Bronchial epithelial cell (primary cell): ENCODE measurements around the gene KANSL1L. TPM values are rescaled to one million over a fixed set of nuclear protein-coding genes. Genes with fewer than 3 reads are reported as not detected.
A peak's percentile ranks its signal among the peaks of the same experiment; 100 is the strongest.

Source experiments
- DNase-seq: peaks from one replicate; pipeline ENCODE4 v3.0.0-alpha.2; 2010; ENCODE audit warnings: low read depth
- FAIRE-seq: peaks from 2 replicates; lab custom pipeline; 2011; peaks lifted over from hg19 to GRCh38; lab: Jason Lieb, UNC
- H3K27me3 ChIP-seq: 2 replicates; pipeline ENCODE4 v1.5.1; 2011; ENCODE audit warnings: low read length; ENCODE audit not compliant: control insufficient read depth, insufficient read depth
- H3K36me3 ChIP-seq: 2 replicates; pipeline ENCODE4 v1.5.1; 2011; ENCODE audit warnings: low read length; ENCODE audit not compliant: control insufficient read depth, insufficient read depth
- H3K4me3 ChIP-seq: 2 replicates; pipeline ENCODE4 v1.5.1; 2011; ENCODE audit warnings: mild to moderate bottlenecking, low read depth, low read length, control low read depth
- CTCF ChIP-seq: IDR thresholded peaks from 2 replicates; pipeline ENCODE4 v1.5.1; 2011; ENCODE audit warnings: mild to moderate bottlenecking, moderate library complexity, low read length, control low read depth, inconsistent platforms; ENCODE audit not compliant: insufficient read depth, severe bottlenecking
- total RNA-seq: library from RNA; depleted of rRNA; stranded (reverse); fragments of >200 nt; gene quantifications from 2 replicates; pipeline ENCODE4 v1.2.1, GENCODE V29; 2014

KANSL1L gene
- 8.7 and 10.2 TPM in 2 replicates for total RNA-seq

GRCh38 chr2:210171309-210172218 is at the start of gene KANSL1L:
Gene KANSL1L, minus strand, starts transcription at chr2:210171409. Its CDS starts 16,827 bp downstream, at chr2:210154582.
- FAIRE-seq = no peak
- no peaks in the 10 kb centered on the region for H3K36me3 ChIP-seq
- no peak for TF ChIP-seq CTCF
- DNase-seq = peak; percentile 86
- H3K27me3 ChIP-seq = no peaks in the 10 kb centered on the region
- peak within 1 kb of the TSS; percentile 97 for H3K4me3 ChIP-seq

- no peaks in the 10 kb centered on the region for H3K27me3 ChIP-seq
- no peak overlapping the region for H3K4me3 ChIP-seq
- FAIRE-seq (no peak), DNase-seq (no peak)
- no peaks in the 10 kb centered on the region for H3K36me3 ChIP-seq
- TF ChIP-seq CTCF = no peak
Observed at GRCh38 chr2:210215120-210215519, 43.9 kb upstream of the KANSL1L start.

GRCh38 chr2:210210185-210210584 is 39.0 kb upstream of the KANSL1L start:
- DNase-seq (no peak), FAIRE-seq (no peak)
- no peak overlapping the region for H3K4me3 ChIP-seq
- no peaks in the 10 kb centered on the region for H3K27me3 ChIP-seq
- no peaks in the 10 kb centered on the region for H3K36me3 ChIP-seq
- no peak for TF ChIP-seq CTCF

GRCh38 chr2:210207929-210208328 is 36.7 kb upstream of the KANSL1L start:
- Histone ChIP-seq H3K36me3 (no peaks in the 10 kb centered on the region), H3K4me3 (no peak overlapping the region), H3K27me3 (no peaks in the 10 kb centered on the region)
- FAIRE-seq = no peak
- TF ChIP-seq CTCF = no peak
- no peak for DNase-seq

GRCh38 chr2:210203558-210203957 is 32.3 kb upstream of the KANSL1L start:
- no peak overlapping the region for H3K4me3 ChIP-seq
- FAIRE-seq = no peak
- H3K36me3 ChIP-seq = no peaks in the 10 kb centered on the region
- no peaks in the 10 kb centered on the region for H3K27me3 ChIP-seq
- no peak for TF ChIP-seq CTCF
- DNase-seq = no peak
